Transverse colon (tissue), 4 donors: ENCODE data around the gene PWP1. TPM values are rescaled to one million over a fixed set of nuclear protein-coding genes. Genes with fewer than 3 reads are reported as not detected.

ENCODE experiments used
- DNase-seq: peaks from one replicate; pipeline ENCODE4 v3.0.0-alpha.2; 2019
- H3K27ac ChIP-seq, 4 donors: fragments of 200-600 bp; sonication (generic); 2 replicates each; pipeline ENCODE4 v1.5.1; 2016 to 2018; ENCODE audit warnings: inconsistent platforms in 4 of 4
- H3K27me3 ChIP-seq: fragments of 200-600 bp; sonication (generic); 2 replicates; pipeline ENCODE4 v1.5.1; 2017; ENCODE audit warnings: inconsistent platforms
- H3K36me3 ChIP-seq, 4 donors: fragments of 200-600 bp; sonication (generic); 2 replicates each; pipeline ENCODE4 v1.5.1; 2017 to 2019; ENCODE audit warnings: inconsistent platforms in 4 of 4
- H3K4me1 ChIP-seq, 4 donors: fragments of 200-600 bp; sonication (generic); 2 replicates each; pipeline ENCODE4 v1.5.1; 2017 to 2020; ENCODE audit warnings: inconsistent platforms in 4 of 4
- H3K4me3 ChIP-seq, 4 donors: fragments of 200-600 bp; sonication (generic); 1 replicate in 1 of 4; 2 replicates in 3 of 4; pipeline versions ENCODE4 v1.5.1 to v1.6.1; 2017 to 2019; ENCODE audit warnings: inconsistent platforms in 4 of 4
- H3K9me3 ChIP-seq, 2 donors: fragments of 200-600 bp; sonication (generic); 2 replicates each; pipeline ENCODE4 v1.5.1; 2017 to 2019; ENCODE audit warnings: inconsistent platforms in 2 of 2
- EP300 ChIP-seq: sonication (generic); formaldehyde crosslinking; IDR thresholded peaks from one replicate; pipeline ENCODE4 v1.6.1; 2017; ENCODE audit warnings: antibody characterized with exemption, low read depth
- POLR2A ChIP-seq: fragments of 450-650 bp; IDR thresholded peaks from one replicate; pipeline ENCODE4 v1.6.1; 2016; ENCODE audit warnings: antibody characterized with exemption, mild to moderate bottlenecking, moderate library complexity
- POLR2AphosphoS5 ChIP-seq, 3 donors: sonication (generic); formaldehyde crosslinking; IDR thresholded peaks; one replicate each; pipeline ENCODE4 v1.6.1; 2016; ENCODE audit warnings: antibody characterized with exemption in 3 of 3
- WGBS, 2 donors: methylation state at CpG; one replicate each; pipeline ENCODE4 v1.1.5; 2018; ENCODE audit warnings: low coverage in 1 of 2; 5-methylcytosine and 5-hydroxymethylcytosine counted together
- in situ Hi-C, 4 donors: fragments of 200-750 bp; cut with MboI; loops; one replicate each; pipeline versions ENCODE4 v1.15.0 to v1.15.1; 2017; ENCODE audit warnings: low sequenced_read_pairs in 3 of 4, low pct_ligation_motif_present in 1 of 4, low pct_unique_long_range_greater_than_20kb in 1 of 4
- intact Hi-C: fragments of 100-400 bp; cut with DNase I; formaldehyde crosslinking; loops from one replicate; pipeline ENCODE4 v1.15.1; 2023; ENCODE audit warnings: low total_unique reads
- total RNA-seq, 4 donors: library from RNA; depleted of rRNA; stranded (reverse); fragments of >200 nt; gene quantifications; one replicate each; pipeline ENCODE4 v1.1.0, GENCODE V29; 2016
- TF ChIP-seq, protein P1 (sequence below), 5 experiments: fragments of 200-600 bp in 3 of 5; fragments of 450-650 bp in 2 of 5; sonication (generic) in 3 of 5; IDR thresholded peaks; 1 replicate in 2 of 5; 2 replicates in 3 of 5; pipeline ENCODE4 v1.5.1; 2016 to 2017; ENCODE audit warnings: antibody characterized with exemption in 5 of 5, inconsistent platforms in 3 of 5, mild to moderate bottlenecking in 2 of 5, moderate library complexity in 1 of 5

PWP1 gene
- total RNA-seq, 4 donors from 2014 or later = 29.9 to 49.7 (median 41.4) TPM

DNA sequence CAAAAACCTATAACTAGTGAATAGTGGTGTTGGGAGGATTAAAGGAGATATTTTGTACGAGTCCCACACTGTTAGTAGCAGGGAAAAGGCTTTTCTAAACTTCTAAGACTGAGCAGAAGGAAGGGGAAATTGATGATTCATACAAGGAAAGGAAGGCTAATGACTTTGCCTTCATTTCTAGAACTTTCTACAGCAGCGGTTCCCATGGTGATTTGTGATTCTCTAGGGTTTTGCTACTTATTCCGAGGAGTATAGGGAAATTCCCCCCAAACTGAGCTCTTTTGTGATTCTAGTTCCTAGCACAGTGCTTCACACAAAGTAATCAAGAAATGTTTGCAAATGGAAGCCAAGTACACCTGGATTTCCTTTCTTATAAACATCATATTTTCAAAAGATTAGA is 23.8 kb upstream of the PWP1 start:
- TF ChIP-seq POLR2AphosphoS5 (IDR thresholded peaks at IDR 0.05) (no peak), POLR2A (no peak), EP300 (no peak)
- TF ChIP-seq, protein P1, sequence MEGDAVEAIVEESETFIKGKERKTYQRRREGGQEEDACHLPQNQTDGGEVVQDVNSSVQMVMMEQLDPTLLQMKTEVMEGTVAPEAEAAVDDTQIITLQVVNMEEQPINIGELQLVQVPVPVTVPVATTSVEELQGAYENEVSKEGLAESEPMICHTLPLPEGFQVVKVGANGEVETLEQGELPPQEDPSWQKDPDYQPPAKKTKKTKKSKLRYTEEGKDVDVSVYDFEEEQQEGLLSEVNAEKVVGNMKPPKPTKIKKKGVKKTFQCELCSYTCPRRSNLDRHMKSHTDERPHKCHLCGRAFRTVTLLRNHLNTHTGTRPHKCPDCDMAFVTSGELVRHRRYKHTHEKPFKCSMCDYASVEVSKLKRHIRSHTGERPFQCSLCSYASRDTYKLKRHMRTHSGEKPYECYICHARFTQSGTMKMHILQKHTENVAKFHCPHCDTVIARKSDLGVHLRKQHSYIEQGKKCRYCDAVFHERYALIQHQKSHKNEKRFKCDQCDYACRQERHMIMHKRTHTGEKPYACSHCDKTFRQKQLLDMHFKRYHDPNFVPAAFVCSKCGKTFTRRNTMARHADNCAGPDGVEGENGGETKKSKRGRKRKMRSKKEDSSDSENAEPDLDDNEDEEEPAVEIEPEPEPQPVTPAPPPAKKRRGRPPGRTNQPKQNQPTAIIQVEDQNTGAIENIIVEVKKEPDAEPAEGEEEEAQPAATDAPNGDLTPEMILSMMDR (IDR thresholded peaks at IDR 0.05) = no peak
- Histone ChIP-seq H3K4me3 (no peak overlapping the region), H3K27me3 (no peaks in the 10 kb centered on the region), H3K9me3 (no peaks in the 10 kb centered on the region), H3K4me1 (no peaks in the 10 kb centered on the region), H3K27ac (no peak overlapping the region), H3K36me3 (no peaks in the 10 kb centered on the region)
- intact Hi-C loops = no loop called here
- in situ Hi-C loops = no loop called here
- 52 to 57% methylated on average over 2 to 3 of the region's 3 CpGs for WGBS, 2 donors
- DNase-seq = no peak

DNA sequence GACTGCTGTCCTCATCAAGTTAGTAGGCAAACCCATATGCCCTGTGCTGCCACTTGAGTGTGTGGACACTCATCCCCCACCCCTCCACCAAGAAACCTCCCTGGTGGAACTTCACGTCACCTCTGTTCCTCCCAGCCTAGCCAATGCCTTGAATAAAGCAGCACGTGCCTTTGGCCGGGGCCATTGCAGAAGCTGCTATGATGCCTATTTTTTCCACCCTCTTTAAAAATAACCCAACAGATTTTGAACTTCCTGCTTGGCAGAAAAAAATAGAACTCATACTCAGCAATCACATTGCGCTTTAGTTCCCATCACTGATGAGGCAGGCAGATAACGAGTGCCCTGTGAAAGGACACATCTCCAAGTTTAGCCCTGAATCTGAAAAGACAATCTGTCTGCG is 23.1 kb upstream of the PWP1 start:
- in situ Hi-C loops = no loop called here
- H3K27me3 ChIP-seq = no peaks in the 10 kb centered on the region
- WGBS, 2 donors = 60 to 63% methylated on average over 1 to 6 of the region's 6 CpGs
- no peaks in the 10 kb centered on the region for H3K4me1 ChIP-seq
- no peaks in the 10 kb centered on the region for H3K36me3 ChIP-seq
- no peaks in the 10 kb centered on the region for H3K9me3 ChIP-seq
- H3K27ac ChIP-seq = no peak overlapping the region
- DNase-seq = no peak
- H3K4me3 ChIP-seq = no peak overlapping the region
- TF ChIP-seq, protein P1 (IDR thresholded peaks at IDR 0.05) = no peak
- TF ChIP-seq EP300 = no peak
- no peak for TF ChIP-seq POLR2AphosphoS5 (IDR thresholded peaks at IDR 0.05)
- TF ChIP-seq POLR2A = no peak
- intact Hi-C loops = no loop called here

DNA sequence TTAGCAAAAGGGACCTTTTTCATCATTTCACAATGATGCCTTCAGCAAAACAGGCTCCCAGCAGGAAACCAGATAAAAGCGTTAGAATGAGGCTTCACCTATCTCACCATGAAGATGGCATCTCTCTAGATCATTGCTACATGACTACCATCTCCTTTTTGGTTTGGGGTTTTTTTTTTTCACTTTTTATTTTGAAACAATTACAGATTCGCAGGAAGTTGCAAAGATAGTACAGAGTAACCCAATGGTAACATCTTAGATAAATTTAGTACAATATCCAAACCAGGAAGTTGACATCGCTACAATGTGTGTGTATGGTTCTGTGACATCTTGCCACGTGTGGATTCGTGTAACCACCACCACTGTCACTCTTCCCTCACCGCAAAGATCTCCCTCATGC is 22.3 kb upstream of the PWP1 start:
- 75% methylated on average over 6 of the region's 6 CpGs for WGBS, 2 donors
- H3K36me3 ChIP-seq = no peaks in the 10 kb centered on the region
- no peak for DNase-seq
- H3K4me3 ChIP-seq = no peak overlapping the region
- no peak overlapping the region for H3K27ac ChIP-seq
- intact Hi-C loops = no loop called here
- TF ChIP-seq POLR2A (no peak), POLR2AphosphoS5 (IDR thresholded peaks at IDR 0.05) (no peak), EP300 (no peak)
- TF ChIP-seq, protein P1 (IDR thresholded peaks at IDR 0.05) = no peak
- H3K27me3 ChIP-seq = no peaks in the 10 kb centered on the region
- in situ Hi-C loops = no loop called here
- H3K4me1 ChIP-seq = no peaks in the 10 kb centered on the region
- H3K9me3 ChIP-seq = no peaks in the 10 kb centered on the region

DNA sequence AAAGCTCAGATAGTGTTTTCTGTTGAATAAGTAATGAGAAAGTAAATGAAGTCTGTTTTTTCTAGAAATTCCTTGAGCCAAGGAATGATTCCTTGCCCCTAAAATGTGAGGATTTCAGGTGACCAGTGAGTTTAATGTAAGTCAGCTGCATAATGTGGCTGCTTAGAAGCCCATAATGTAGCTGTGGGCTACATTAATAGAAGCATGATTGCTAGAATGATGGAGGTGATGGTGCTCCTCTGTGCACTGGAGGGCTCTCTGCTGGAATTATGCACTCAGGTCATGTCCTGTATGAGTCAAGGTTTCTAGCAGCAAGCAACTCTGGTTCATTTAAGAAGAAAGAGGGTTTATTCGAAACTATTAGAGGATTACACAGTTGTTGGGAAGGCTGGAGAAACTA is 19.6 kb upstream of the PWP1 start:
- H3K27me3 ChIP-seq = peaks cover 19% of the 10 kb centered on the region
- 81 to 86% methylated on average over 1 of the region's 1 CpG for WGBS, 2 donors
- no peak overlapping the region for H3K4me3 ChIP-seq
- no peaks in the 10 kb centered on the region for H3K4me1 ChIP-seq
- in situ Hi-C loops (no loop called here), intact Hi-C loops (no loop called here)
- H3K36me3 ChIP-seq = no peaks in the 10 kb centered on the region
- no peaks in the 10 kb centered on the region for H3K9me3 ChIP-seq
- TF ChIP-seq EP300 (no peak), POLR2AphosphoS5 (IDR thresholded peaks at IDR 0.05) (no peak), POLR2A (no peak)
- TF ChIP-seq, protein P1 (IDR thresholded peaks at IDR 0.05) = no peak
- H3K27ac ChIP-seq = no peak overlapping the region
- DNase-seq = no peak
